ENCODE measurements around the gene LDLRAD4.
A peak's percentile ranks its signal among the peaks of the same experiment; 100 is the strongest.

The LDLRAD4 gene

DNA sequence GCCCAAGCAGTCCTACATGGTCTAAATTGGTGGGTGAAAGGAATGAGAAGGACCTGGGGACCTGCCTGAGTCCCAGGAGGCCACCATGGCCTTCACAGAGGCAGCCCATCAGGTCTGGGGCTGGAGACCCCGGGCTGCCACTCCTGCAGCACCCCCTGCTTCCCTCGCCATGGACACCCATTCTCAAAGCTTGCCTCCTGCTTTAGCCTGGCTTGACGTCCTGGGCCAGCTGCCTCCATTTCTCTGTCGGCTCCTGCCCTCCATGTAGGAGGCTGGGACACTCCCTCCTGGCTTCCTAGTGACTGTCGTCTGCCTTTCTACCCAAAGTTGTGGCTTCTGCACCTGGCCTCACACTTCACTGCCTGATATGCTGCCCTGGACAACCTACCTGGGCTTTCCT is 309.2 kb downstream of the LDLRAD4 start:
- no peak for DNase-seq

DNA sequence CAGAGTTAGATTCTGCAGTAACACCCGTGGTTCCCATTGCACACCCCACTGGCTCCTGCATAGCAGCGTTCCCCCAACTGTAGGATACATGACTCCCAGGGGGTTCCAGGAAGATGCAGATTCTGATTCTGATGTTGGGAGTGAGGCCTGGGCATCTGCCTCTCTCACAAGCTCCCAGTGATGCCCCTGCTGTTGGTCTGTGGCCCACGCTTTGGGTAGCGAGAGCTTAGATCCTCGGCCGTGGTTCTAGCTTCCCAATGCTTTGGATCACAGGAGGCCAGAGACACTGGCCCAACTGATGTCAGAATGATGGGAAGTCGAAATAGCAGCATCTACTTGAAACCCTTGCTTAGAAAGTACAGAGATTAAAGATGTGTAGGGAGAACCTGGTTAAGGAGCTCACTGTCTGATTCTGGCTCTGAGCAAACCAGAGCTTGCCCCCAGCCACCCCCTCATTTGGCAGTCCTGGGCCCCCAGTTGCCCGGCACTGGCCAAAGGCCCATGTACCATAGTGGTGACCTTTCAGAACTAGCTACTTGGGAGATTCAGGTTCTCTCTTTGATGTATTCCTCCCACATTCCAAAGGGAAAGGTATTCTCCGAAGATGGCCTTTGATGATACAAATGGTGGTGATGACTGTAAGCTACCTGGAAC is 310.3 kb downstream of the LDLRAD4 start:
- DNase-seq = no peak

DNA sequence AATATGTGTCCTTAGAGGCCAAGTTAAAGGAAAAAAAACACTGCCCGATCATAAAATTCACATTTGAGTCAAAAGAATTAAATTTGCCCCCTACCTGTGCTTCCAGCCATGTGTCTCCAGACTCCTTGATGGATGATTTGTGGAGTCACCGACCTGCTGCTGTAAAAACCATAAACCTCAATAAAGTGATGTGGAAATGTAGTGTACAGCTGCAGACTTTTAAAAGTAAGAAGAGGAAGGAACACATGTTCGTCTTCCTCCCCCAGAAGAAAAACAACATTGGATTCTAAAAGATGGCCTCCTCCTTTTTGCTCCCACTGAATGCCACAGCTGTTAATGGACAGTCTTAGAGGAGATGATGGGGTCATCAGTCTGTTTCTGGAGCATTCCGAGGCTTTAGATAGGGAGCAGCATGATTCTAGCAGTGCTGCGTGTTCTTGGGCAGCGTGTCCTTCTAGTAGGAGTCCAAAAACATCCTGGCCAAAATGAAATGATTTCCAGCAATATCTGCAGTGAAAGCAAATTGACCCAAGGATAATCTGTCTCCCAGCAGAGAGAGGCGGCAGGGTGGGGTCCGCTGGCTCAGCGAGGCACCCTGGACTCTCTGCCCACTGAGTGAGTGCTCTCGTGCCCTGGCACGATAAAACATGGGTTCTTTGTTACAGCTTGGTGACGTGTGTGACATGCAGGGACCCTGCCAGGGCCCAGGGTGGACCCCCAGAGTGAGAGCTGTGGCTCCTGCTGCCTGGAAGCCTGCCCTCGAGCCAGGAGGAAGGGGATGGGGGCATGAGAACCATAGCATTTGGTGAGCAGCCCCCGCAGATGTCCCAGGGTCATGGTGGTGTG is 311.7 kb downstream of the LDLRAD4 start:
- no peak for DNase-seq

DNA sequence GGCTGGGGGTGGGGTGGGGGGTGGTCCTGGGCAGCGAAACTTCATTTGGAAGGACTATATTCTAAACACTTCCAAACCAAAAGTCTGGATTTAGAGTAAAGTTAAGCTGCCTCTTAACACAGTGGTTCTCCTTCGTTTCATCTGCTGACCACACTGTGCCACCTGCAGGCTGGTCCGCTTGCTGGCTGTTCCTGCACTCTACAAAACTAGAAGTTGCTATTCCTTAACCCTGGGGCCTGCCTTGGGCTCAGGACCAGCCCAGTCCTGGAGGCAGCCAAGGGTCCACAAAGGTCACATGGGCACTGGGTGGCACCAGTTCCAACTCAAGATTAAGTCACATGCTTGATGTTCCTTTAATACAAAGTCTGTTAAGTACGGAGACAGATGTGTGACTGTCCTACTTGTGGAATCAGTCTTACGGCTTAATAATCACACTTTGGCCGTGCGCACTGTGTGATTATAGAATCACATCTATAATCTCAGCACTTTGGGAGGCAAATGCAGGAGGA is 312.4 kb downstream of the LDLRAD4 start:
- DNase-seq = no peak

DNA sequence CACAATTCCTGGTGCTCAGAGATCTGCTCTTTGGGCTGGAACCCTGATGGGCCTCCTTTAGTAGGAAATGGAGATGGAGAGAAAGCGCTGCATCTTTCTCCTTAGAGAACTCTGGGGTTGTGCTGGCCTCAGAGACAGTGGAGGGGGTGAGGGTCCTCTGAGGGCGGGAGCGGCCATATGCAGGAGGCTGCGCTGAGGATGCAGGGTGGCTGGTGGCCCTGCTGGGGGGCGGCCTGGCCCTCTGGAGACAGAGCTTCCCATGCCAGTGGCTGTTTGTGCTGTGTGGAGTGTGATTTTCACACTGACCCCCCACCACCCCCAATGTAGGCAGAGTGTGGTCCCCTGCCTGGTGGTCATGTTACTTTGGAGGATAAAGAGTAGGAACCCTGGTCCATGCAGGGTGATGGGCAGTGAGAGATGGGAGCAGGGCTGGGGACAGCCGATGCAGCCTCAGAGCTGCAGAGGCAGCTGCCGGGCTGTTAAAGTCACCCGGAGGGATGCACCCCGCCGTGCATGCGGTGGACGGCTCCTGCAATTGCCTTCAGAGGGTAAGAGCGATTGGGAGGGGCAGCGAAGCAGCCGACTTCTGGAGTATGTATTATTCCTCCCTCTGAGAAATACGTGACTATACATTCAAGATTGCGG is 313.2 kb downstream of the LDLRAD4 start:
- no peak for DNase-seq

DNA sequence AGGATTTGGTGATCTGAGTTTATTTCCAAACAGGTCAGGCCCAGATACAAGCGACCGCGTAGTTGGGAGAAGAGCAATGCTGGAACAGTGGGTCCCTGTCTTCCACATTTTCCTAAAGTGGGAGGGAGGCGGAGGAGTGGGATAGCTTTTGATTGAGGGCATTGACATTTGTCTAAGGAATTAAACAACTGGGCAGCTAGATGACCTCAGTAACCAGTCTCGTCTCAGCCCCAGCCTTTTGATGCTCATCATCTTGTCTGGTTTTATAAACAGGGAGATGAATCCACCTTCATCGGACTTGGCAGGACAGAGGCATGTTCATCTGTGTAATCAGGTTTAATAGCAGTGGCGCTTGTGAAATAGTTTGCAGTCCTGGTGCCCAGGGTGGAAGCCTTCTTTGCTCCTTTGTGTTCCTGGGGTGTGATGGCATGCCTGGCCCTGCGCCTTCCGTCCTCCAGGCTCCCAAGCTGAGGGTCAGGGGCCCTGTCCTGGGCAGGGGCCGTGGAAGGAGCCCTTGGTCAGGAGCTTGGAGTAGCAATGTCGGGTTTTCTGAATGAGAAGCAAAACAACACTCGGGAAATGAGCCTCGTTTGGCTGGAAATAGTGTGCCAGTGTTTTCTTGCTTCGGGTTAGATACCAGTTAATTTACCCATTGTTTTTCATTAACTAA is 314.0 kb downstream of the LDLRAD4 start:
- no peak for DNase-seq

DNA sequence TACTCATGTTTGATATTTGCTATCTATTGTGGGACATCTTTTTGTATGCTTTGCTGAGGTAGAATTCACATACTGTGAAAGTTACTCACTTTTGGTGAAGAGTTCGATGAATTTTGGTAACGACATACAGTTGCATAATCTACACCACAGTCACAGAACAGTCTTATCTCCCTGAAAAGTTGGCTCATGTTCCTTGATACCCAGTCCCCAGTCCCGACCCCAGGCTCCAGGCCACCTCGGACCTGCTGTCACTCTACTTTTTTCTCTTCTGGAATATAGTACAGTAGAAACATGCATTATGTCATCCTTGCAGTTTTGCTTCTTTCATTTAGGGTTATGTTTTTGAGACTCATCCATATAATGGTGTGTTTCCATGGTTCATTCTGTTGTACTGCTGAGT is 316.1 kb downstream of the LDLRAD4 start:
- no peak for DNase-seq

DNA sequence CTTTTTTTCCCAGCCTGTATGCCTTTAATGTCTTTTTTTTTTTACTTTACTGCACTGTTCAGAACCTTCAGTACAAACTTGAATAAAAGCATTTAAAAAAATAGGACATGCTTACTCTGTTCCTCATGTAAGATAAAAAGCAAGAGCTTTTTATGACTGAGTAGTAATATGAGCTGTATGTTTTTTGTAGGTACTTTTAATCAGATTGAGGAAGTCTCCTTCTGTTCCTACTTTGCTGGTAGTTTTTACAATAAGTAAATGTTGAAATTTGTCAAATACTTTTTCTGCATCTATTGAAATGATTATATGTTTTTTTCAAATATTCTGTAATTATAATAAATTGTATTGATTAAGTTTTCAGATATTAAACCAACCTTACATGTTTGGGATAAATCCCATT is 318.0 kb downstream of the LDLRAD4 start:
- no peak for DNase-seq

DNA sequence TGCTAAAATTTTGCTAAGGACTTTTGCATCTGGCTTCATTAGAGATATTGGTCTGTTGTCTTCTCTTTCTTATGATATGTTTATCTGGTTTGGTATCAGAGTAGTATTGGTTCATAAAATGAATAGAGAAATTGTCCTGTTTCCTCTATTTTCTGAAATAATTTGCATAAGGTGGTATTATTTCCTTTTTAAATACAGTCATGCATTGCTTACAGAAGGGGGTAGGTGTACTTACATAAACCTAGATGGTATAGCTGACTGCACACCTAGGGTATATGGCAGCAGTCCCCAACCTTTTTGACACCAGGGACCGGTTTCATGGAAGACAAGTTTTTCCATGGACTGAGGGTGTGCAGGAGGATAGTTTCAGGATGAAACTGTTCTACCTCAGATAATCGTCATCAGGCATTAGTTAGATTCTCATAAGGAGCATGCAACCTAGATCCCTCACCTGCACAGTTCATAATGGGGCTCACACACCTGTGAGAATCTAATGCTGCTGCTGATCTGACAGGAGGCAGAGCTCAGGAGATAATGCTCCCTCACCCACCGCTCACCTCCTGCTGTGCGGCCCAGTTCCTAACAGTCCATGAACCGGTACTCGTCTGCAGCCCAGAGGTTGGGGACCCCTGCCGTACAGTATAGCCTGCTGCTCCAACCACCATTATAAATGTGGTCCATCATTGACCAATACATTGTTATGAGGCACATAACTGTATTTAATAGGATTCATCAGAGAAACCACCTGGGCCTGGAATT is 318.6 kb downstream of the LDLRAD4 start:
- DNase-seq = no peak

DNA sequence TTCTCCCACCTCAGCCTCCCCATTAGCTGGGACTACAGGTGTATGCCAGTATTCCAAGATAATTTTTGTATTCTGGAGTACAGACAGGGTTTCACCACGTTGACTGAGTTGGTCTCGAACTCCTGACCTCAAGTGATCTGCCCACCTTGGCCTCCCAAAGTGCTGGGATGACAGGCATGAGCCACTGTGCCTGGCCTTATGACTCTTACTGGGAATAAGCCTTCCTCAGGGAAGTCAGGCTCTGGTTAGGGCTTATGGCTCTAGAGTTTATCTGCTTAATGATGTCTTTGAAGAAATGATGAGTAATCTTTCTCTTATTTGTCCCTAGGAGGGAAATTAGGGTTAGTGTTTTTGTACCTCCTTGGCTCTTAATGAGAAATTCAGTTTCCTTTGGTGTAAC is 320.1 kb downstream of the LDLRAD4 start:
- DNase-seq = no peak

DNA sequence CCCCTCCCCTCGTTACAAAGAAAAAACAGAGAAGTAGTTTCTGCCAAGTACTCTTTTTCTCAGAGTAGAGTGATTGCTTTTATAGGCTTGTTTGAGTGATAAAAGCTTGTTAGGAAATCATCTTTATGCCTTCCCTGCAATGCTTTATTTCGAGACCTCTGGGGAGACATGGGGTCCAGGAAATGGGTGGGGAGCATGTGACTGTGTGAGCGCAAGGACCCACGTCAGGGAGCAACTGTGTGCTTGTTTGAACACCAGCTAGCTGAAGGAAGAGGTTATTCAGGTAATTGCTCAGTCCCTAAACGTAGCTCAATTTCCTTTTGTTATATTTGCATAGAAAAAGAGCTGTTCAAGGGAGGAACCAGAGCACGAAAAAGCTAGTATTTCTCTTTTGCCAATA is 320.5 kb downstream of the LDLRAD4 start:
- peak; percentile 33 for DNase-seq

DNA sequence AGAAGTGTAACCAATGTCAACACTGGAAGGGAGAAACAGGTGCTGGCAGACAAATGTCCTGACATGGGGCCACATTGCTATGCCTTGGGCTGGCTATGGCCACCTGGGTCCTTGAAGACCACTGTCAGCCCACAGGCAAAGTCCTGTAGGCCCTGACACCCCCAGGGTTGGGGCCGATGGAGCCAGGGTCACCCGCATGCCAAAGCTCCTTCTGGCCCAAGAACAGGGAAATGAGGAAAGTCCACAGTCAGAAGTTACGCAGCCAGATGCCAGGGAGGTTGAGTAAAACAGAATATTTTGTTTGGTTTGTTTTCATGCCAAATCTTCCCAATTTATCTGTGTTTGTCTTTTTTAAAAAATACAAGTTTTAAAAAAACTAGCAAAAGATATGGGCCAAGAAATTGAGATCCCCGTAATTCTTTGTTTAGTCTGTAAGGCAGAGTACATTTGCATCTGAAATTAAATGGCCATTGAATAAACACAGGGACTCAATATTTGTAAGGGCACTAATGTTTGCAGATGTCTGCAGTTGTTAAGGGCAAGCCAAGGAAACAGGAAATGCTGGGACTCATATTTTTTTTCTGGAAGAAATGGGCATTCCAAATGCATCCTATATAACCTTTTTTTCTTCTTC is 321.4 kb downstream of the LDLRAD4 start:
- DNase-seq = no peak

DNA sequence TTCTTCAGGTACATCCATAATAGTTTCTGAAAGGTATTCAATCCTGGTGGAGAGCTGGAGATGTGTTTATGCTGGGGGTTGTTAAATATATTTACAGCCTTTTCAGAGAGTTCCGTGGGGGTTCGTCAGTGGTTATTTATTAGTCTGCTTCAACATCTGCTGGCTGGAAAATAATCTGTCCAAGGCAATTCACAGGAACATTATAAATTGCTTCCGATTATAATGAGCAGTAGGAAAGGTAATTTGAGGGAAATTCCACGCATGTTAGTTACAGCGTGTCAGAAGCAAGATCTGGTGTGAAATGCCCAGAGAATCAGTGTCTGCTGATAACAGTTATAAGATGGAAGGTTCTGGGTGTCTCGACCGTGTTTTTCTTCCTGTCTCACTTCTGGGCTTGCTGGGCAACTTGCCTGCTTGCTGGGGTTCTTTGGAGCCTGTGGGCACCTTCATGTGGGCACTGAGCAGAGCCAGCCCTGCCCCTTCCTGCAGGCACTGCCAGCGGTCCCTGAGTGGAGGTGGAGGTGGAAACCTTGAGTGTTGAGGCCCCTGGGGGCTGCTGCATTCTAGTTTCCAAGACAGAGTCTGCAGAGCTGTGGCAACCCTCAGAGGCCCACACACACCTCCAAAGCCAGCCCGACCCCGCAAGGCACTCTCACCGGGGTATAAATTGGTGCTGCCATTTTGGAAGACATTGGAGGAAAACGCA is 322.1 kb downstream of the LDLRAD4 start:
- DNase-seq = peak; percentile 53

DNA sequence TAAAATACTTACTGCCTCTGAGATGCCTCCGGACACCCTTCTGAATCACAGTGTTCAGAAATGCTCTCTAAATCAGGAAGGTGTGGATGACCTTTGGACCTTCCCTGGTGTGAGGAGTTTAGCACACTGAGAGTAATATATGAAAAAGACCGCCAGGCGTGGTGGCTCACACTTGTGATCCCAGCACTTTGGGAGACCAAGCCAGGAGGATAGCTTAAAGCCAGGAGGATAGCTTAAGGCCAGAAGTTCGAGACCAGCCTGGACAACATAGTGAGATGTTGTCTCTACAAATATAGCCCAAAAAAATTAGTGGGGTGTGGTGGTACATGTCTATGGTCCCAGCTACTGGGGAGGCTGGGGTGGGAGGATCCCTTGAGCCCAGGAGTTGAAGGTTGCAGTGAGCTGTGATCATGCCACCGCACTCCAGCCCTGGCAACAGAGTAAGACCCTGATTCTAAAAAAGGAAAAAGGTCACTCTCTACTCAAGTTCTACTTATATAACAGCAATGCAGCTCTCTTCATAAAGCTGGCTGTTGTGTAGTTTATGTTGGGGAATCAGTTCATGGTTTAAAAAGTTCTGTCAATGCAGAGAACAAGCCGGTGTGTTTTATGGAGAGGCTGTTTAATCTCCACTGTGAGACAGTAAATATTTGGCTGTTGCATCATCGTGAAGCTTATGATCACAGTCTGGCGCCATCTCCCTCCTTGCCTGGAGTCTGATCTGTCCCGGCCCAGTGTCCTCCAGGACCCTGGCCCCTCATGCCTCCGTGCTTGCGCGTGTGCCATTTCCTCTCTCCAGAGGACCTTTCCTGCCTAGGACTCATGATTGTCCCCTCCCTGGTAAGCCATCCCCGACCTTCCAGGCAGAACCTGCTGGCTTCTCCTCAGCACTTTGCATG is 323.3 kb downstream of the LDLRAD4 start:
- DNase-seq = no peak

DNA sequence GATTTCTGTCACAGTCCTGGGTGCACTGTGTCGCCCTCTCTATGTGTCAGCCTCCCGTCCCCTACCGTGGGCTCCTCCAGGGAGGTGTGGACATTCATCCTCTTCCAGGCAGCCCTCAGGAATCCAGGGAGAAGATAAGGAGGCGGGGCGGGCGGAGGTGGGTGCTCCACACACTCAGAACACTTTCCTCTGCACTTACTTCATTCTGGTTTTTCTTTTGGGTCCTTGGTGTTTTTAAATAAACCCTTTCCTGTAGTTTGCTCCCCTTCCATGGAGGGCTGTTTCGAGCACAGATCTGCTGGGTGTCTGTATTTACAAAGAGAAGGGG is 323.9 kb downstream of the LDLRAD4 start:
- DNase-seq = no peak

DNA sequence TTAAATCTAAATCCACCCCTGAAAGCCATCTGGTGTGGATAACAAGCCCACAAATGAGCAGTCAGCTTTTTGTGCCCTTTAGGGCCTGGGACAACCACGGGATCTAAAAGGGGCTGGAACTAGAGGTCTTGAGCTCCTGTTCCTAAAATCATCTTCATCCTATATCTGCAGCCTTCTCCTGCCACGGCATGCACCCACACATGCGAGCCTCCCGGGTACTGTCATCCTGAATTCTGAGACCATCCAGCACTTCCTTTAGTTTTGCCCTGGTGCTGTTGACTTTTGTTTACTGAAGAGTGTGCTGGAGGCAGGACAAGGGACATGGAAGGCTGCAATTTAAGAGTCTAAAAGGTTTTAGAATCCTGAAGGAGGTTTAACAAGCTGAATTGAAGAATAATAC is 324.6 kb downstream of the LDLRAD4 start:
- DNase-seq = no peak

DNA sequence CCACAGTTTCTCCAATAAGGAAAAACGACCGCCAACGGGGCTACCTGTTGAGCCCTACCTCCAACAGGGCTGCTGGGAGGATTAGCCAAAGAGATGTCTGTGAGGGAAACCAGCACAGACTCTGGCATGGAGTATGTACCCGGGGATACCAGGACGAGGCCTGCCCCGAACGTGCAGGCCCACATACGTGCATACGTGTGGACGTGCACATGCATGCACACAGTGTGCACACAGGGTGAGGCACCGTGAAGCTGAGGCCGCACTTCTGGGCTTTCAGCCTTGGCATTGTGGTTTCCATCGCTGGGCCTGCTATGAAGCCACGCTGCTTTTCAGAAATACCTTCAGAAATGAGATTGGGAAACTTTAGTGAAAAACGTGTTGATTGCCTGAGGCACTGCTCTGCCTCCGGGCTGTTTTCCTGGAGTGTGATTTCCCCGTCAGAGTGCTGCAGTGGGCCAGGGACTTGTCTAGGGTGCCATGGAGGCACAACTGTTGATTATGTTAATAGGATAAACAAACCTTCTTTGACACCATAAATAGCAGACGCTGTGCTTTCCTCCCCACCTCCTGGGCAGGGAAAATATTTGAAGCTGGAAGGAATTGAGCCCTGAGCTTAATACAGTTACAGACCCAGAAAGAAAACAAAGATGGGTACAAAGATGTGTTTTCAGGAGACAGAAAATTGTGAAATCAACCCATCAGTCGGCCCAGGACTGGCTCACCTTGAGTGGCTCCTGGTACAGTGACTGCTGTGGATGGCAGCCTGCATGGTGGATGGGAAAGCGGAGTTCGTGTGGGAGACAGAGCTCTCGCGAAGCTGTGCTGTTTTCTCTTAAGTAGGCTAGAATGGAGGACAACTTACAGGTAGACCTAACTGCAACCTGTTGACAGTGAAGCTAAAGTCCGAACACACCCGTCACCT is 325.5 kb downstream of the LDLRAD4 start:
- no peak for DNase-seq

DNA sequence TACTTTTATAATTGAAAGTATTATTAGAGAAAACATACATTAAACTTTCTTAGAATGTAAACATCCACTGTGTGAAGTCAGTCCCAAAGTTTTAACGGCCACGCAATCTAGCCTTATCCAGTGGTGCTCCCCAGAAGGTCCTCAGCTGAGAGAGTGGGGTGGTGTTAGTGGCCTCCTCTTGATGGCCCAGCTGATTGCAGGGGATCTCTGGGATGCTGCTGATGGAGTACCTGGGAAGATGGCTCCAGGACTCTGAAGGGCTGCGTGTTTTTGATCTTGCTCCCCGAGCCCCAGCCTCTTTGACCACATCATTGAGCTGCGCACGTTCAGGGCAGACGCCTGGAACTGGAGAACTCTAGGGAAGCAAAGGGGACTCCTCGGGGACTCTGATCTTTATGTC is 326.4 kb downstream of the LDLRAD4 start:
- no peak for DNase-seq

DNA sequence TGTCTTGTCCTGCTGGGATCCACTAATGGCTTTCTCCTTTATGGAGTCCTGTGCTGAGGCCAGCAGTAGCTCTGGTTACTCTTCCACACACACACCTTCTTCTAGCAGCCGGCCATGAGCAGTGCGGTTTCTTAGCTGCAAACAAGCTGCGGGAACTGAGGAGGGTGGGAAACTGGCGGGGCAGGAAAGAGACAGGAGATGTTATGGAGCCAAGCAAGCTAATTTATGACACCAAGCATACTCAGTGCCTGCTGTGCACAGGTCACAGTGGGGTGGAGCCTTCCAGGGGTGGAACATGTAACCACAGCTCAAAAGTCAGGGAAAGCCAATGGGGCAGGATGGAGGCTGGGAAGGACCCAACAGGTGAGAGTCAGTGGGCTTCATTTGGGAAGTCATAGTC is 327.0 kb downstream of the LDLRAD4 start:
- DNase-seq = no peak
